Cardiac ventricle fibroblast (primary cell): ENCODE results near the gene GLYR1. TPM values are rescaled to one million over a fixed set of nuclear protein-coding genes. Genes with fewer than 3 reads are reported as not detected.

Source experiments
- total RNA-seq: library from RNA; depleted of rRNA; stranded (reverse); fragments of >200 nt; gene quantifications from 2 replicates; pipeline ENCODE4 v1.2.3, GENCODE V29; 2015

GLYR1 gene
- total RNA-seq = 30.7 and 39.1 TPM in 2 replicates

DNA sequence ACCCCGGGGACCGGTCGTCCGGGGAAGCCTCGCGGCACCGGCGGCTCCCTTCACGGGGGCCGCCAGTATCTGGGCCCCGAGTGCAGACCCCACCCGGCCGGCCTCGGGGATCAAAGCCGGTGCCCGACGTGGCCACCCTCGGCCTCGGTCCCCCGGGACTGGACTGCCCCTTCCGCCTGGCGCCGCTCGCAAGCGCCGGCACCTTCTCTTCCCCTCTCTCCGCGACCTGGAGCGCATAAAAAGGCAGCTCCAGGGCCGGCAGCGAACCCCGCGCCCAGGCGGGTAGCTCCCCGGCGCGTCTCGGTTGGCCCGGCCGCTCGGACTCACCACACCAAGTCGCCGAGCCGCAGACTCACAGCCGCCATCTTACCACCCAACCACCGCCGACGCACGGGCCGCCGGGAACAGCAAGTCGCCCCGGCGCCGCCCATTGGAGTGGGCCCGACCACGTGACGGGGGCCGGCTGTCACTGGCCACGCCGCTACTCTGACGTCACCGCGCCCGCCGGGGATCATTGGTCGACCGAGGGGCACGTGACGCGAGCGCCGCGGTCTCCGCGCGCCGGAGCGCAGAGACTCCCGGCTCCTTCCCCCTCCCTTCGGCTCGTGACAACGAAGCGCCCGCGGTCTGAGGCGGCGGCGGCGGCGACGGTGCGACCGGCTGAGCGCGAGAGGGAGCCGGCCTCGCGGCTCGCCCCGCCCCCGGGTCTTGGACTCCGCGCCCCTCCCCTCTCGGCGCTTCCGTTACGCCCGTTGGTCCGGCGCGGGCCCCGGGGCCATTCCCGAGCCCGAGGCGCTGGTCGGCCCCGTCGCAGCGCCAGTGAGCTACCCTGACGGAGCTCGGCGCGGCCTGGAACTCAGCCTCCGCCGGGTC, at the start of gene GLYR1, which contains the start of gene UBN1:
Gene GLYR1 (minus strand): TSS at position 388 of the 873 bp plus-strand sequence. CDS start 23 bp downstream, at position 365.
Gene UBN1 (plus strand): TSS at position 581 of the 873 bp plus-strand sequence. CDS start 5,437 bp downstream, outside the sequence.

DNA sequence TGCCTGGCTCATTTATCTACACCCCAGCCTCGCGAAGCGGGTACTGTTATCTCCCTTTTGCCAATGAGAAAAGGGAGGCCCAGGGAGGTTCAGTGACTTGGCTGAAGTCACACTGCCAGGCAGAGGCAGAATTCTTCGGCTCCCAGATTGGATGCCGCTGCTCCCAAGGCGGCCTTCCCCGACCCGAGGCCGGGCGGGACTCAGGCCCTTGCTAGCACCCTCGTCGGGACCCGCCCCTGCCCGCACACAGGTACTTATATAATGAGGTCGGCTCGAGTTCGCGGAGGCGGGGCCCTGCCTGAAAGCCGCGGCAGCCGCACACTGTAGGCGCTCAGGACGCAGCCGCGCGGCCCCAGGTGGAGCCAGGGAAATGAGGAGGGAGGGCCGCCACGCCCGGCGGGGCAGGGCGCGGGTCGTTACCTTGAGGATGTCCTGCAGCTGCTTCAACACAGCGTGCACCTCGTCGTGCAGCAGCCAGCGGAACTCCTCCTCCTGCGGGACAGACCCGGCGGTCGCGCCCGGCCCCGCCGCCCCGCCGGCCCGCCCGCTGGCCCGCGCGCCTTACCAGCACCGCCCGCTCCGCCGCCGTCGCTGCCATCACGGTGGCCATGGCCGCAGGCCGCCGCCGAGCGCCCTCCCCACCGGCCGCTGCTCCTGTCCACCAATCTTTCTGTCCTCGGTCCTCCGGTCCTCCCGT, 45.0 kb downstream of the GLYR1 start, which contains the start of gene ROGDI:
Gene ROGDI (minus strand): TSS at position 672 of the 697 bp plus-strand sequence. CDS start 62 bp downstream, at position 610.

DNA sequence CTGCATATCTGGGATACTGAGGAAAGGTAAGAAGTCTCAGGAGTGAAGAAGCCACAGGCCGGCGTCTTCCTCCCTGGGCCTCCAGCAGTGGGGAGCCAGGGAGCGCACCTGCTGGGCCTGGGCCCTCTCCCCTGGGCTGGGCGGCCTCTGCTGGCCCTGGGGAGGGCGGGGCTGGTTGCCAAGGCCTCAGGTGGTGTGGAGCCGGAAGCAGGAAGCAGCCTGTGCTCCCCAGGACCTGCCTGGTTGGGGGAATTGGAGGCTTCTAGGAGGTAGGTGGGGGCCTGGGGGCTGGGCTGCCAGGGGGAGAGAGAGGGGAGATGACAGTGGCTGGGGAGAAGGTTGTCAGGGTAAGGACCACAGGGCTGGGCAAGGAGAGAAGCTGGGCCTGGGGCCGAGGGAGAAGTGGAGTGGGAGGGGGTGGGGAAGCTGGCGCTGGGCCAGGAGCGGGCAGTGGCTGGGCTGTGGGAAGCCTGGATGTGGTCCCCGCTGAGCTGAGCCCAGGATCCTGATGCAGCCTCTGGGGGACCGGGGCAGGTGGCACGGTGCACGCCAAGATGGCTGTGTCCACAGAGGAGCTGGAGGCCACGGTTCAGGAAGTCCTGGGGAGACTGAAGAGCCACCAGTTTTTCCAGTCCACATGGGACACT, 51.8 kb downstream of the GLYR1 start, which contains the start of gene SMIM22:
Gene SMIM22 (plus strand): TSS at position 189 of the 647 bp plus-strand sequence. CDS start 366 bp downstream, at position 555.

DNA sequence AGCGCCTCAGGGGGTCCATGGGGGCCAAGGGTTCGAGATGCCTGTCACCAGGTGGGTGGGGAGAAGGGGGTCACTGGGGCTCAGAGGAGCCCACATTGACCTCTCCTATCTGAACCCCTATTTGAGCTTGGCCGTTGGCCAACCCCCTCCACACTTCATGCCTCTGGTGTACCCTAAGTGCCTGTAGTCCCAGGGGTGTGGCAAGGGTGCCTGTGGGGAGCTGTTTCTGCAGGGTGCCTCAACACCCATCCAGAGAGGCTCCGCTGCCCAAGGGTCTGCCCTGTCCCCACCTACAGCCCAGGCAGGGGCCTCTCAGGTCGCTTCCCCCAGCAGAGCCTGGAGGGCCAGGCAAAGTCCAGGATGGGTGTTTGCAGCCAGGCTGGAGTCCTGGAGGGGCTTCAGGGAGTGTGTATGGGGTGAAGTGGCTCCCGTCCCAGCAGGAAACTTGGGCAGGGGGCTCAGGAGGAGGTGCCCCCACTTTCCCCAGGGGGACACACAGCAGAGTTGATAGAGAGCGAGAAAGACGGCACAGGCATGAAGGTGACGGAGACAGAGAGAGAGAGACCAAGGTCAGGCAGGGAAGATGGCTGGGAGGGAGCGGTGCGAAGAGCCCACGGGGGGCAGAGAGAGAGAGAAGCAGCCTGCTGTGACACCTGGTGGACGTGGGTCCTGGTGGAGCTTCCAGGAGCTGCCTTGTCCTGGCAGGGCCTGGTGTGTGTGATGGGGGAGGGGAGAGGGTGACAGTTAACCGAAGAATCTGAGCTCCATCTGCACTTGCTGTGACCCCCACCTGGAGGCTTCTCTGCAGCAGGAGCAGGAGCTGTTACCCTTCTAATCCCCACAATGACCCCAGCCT, 59.2 kb downstream of the GLYR1 start, which contains the start of gene SEPTIN12:
Gene SEPTIN12 (minus strand): TSS at position 719 of the 856 bp plus-strand sequence. CDS start 700 bp downstream, at position 19.

DNA sequence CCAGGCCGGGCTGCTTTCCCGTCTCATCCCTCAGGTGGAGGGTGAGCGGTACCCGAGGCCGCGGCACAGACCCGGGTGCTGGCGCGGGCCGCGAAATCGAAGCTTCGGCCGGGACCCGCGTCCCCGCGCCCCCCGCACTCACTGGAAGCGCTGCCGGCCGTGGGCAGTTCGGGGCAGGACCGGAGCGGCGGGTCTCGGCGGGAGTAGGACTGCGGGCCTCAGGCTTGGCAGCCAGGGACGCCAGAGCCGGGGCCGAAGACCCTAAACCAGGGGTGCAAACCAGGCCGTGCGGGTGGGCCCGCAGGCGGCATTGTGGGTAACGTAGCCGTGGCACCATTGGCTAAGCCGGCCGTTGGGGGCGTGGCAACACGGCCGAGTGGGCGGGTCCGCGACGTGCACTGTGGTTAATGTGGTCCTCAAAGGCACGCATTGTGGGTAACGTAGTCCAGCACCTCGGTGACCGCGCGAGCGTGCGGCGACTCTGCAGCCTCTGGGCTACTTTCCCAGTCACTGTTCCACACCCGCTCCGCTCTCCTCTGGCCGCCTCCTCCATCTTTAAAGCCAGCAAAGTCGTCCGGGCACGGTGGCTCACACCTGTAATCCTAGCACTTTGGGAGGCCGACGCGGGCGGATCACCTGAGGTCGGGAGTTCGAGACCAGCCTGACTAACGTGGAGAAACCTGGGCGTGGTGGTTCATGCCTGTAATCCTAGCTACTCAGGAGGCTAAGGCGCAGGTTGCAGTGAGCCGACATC, 80.0 kb downstream of the GLYR1 start, which contains the start of gene ZNF500:
Gene ZNF500 (minus strand): TSS at position 288 of the 754 bp plus-strand sequence. CDS start 1,184 bp downstream, outside the sequence.

Other genes starting within 250 kb of the GLYR1 start
- 7.2 and 9.1 TPM in 2 replicates for gene UBALD1, start 232.4 kb downstream of the GLYR1 start, total RNA-seq
- gene MGRN1, start 222.5 kb downstream of the GLYR1 start, total RNA-seq = 58.5 and 59.9 TPM in 2 replicates
- 23.1 and 32.0 TPM in 2 replicates for gene NUDT16L1, start 153.7 kb downstream of the GLYR1 start, total RNA-seq
- 11.1 and 20.2 TPM in 2 replicates for gene ANKS3, start 113.0 kb downstream of the GLYR1 start, total RNA-seq
- 2.1 and 6.2 TPM in 2 replicates for gene DNAAF8, start 112.8 kb downstream of the GLYR1 start, total RNA-seq
- 8.6 and 9.0 TPM in 2 replicates for gene ZNF500, start 80.1 kb downstream of the GLYR1 start, total RNA-seq
- not detected in 2 replicates for gene SEPTIN12, start 58.9 kb downstream of the GLYR1 start, total RNA-seq
- not detected in 2 replicates for gene SMIM22, start 51.9 kb downstream of the GLYR1 start, total RNA-seq
- 5.1 and 9.5 TPM in 2 replicates for gene ROGDI, start 44.7 kb downstream of the GLYR1 start, total RNA-seq
- 22.4 and 23.5 TPM in 2 replicates for gene UBN1, start 193 bp upstream of the GLYR1 start, total RNA-seq
- 132 and 145 TPM in 2 replicates for gene PPL, start 89.9 kb upstream of the GLYR1 start, total RNA-seq
- gene SEC14L5, start 111.0 kb upstream of the GLYR1 start, total RNA-seq = 0.94 and 1.4 TPM in 2 replicates
- gene NAGPA, start 186.6 kb upstream of the GLYR1 start, total RNA-seq = 27.2 and 37.6 TPM in 2 replicates
- 1.4 and 2.3 TPM in 2 replicates for gene C16orf89, start 218.7 kb upstream of the GLYR1 start, total RNA-seq
- 39.8 and 41.9 TPM in 2 replicates for gene ALG1, start 224.6 kb upstream of the GLYR1 start, total RNA-seq